ENCODE measurements around the gene CAPN11. TPM values are rescaled to one million over a fixed set of nuclear protein-coding genes. Genes with fewer than 3 reads are reported as not detected.

CAPN11 gene
- total and polyA plus RNA-seq, 2 experiments from 2014 or later, result 1.1 to 1.7 TPM

DNA sequence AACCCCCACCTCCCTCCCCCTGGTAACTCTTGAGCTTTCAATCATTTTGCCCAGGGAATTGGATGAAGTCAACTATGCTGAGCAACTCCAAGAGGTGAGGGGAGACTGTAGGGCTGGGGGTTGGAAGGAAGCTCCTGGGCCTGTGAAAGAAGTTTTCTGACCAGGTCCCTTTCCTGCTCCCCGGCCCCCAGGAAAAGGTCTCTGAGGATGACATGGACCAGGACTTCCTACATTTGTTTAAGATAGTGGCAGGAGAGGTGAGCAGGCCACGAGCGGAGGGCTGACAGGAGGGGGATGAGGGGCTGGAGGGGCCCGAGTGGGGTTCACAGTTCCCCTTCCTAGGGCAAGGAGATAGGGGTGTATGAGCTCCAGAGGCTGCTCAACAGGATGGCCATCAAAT lies 21.8 kb downstream of the CAPN11 start:
- Histone ChIP-seq H3K27me3 (ENCODE audit: insufficient read depth) (no peaks in the 10 kb centered on the region), H3K36me3 (ENCODE audit: insufficient read depth) (no peaks in the 10 kb centered on the region), H3K79me2 (replicated peaks; ENCODE audit: insufficient read depth) (no peaks in the 10 kb centered on the region), H3K9me2 (ENCODE audit: insufficient read depth) (no peaks in the 10 kb centered on the region), H3K4me3 (no peak overlapping the region), H3K4me1 (ENCODE audit: insufficient read depth) (peaks cover 5% of the 10 kb centered on the region; the same call in 1 of the 2 replicates), H3K27ac (ENCODE audit: low read depth) (no peak overlapping the region), H4K20me1 (replicated peaks; ENCODE audit: insufficient read depth) (no peaks in the 10 kb centered on the region), H3K4me2 (no peak overlapping the region), H2AFZ (no peak overlapping the region), H3F3A (replicated peaks; ENCODE audit: low read depth) (no peaks in the 10 kb centered on the region)
- ATAC-seq (no peak), DNase-seq (ENCODE audit: low spot score) (no peak)
- no peak overlapping the region for H3K4me3 Mint-ChIP-seq
- H3K4me1 Mint-ChIP-seq, result peaks cover 28% of the 10 kb centered on the region
- peaks cover 22% of the 10 kb centered on the region for H3K27me3 Mint-ChIP-seq (ENCODE audit: insufficient read depth, low read depth, poor library complexity)
- H3K27ac Mint-ChIP-seq, result no peak overlapping the region
- H3K36me3 Mint-ChIP-seq (ENCODE audit: low read depth), result no peaks in the 10 kb centered on the region; the same call in 2 of the 3 replicates
- TF ChIP-seq CREB1 (CRISPR knock-in tag; IDR thresholded peaks at IDR 0.05; ENCODE audit: low read depth) (no peak), NANOG (IDR thresholded peaks at IDR 0.05; ENCODE audit: borderline replicate concordance) (no peak), ZNF114 (CRISPR knock-in tag; IDR thresholded peaks at IDR 0.05) (no peak), ZNF331 (CRISPR knock-in tag; IDR thresholded peaks at IDR 0.05; ENCODE audit: low read depth) (no peak), POLR2AphosphoS5 (IDR thresholded peaks at IDR 0.05; ENCODE audit: low read depth) (no peak), JUNB (IDR thresholded peaks at IDR 0.05; ENCODE audit: unreplicated experiment) (no peak), EZH2 (IDR thresholded peaks at IDR 0.05; ENCODE audit: low read depth, unreplicated experiment) (no peak), EZH2phosphoT487 (IDR thresholded peaks at IDR 0.05; ENCODE audit: unreplicated experiment) (no peak), STAT1 (IDR thresholded peaks at IDR 0.05; ENCODE audit: unreplicated experiment) (no peak)
- TF ChIP-seq, protein P1, sequence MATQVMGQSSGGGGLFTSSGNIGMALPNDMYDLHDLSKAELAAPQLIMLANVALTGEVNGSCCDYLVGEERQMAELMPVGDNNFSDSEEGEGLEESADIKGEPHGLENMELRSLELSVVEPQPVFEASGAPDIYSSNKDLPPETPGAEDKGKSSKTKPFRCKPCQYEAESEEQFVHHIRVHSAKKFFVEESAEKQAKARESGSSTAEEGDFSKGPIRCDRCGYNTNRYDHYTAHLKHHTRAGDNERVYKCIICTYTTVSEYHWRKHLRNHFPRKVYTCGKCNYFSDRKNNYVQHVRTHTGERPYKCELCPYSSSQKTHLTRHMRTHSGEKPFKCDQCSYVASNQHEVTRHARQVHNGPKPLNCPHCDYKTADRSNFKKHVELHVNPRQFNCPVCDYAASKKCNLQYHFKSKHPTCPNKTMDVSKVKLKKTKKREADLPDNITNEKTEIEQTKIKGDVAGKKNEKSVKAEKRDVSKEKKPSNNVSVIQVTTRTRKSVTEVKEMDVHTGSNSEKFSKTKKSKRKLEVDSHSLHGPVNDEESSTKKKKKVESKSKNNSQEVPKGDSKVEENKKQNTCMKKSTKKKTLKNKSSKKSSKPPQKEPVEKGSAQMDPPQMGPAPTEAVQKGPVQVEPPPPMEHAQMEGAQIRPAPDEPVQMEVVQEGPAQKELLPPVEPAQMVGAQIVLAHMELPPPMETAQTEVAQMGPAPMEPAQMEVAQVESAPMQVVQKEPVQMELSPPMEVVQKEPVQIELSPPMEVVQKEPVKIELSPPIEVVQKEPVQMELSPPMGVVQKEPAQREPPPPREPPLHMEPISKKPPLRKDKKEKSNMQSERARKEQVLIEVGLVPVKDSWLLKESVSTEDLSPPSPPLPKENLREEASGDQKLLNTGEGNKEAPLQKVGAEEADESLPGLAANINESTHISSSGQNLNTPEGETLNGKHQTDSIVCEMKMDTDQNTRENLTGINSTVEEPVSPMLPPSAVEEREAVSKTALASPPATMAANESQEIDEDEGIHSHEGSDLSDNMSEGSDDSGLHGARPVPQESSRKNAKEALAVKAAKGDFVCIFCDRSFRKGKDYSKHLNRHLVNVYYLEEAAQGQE (IDR thresholded peaks at IDR 0.05; ENCODE audit: unreplicated experiment), result no peak
- TF ChIP-seq, protein P2, sequence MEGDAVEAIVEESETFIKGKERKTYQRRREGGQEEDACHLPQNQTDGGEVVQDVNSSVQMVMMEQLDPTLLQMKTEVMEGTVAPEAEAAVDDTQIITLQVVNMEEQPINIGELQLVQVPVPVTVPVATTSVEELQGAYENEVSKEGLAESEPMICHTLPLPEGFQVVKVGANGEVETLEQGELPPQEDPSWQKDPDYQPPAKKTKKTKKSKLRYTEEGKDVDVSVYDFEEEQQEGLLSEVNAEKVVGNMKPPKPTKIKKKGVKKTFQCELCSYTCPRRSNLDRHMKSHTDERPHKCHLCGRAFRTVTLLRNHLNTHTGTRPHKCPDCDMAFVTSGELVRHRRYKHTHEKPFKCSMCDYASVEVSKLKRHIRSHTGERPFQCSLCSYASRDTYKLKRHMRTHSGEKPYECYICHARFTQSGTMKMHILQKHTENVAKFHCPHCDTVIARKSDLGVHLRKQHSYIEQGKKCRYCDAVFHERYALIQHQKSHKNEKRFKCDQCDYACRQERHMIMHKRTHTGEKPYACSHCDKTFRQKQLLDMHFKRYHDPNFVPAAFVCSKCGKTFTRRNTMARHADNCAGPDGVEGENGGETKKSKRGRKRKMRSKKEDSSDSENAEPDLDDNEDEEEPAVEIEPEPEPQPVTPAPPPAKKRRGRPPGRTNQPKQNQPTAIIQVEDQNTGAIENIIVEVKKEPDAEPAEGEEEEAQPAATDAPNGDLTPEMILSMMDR (conservative IDR thresholded peaks at IDR 0.05; ENCODE audit: low read depth in 2 of 2), result no peak
- TF ChIP-seq, protein P3, sequence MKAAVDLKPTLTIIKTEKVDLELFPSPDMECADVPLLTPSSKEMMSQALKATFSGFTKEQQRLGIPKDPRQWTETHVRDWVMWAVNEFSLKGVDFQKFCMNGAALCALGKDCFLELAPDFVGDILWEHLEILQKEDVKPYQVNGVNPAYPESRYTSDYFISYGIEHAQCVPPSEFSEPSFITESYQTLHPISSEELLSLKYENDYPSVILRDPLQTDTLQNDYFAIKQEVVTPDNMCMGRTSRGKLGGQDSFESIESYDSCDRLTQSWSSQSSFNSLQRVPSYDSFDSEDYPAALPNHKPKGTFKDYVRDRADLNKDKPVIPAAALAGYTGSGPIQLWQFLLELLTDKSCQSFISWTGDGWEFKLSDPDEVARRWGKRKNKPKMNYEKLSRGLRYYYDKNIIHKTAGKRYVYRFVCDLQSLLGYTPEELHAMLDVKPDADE (IDR thresholded peaks at IDR 0.05), result no peak
- TF ChIP-seq, protein P4, sequence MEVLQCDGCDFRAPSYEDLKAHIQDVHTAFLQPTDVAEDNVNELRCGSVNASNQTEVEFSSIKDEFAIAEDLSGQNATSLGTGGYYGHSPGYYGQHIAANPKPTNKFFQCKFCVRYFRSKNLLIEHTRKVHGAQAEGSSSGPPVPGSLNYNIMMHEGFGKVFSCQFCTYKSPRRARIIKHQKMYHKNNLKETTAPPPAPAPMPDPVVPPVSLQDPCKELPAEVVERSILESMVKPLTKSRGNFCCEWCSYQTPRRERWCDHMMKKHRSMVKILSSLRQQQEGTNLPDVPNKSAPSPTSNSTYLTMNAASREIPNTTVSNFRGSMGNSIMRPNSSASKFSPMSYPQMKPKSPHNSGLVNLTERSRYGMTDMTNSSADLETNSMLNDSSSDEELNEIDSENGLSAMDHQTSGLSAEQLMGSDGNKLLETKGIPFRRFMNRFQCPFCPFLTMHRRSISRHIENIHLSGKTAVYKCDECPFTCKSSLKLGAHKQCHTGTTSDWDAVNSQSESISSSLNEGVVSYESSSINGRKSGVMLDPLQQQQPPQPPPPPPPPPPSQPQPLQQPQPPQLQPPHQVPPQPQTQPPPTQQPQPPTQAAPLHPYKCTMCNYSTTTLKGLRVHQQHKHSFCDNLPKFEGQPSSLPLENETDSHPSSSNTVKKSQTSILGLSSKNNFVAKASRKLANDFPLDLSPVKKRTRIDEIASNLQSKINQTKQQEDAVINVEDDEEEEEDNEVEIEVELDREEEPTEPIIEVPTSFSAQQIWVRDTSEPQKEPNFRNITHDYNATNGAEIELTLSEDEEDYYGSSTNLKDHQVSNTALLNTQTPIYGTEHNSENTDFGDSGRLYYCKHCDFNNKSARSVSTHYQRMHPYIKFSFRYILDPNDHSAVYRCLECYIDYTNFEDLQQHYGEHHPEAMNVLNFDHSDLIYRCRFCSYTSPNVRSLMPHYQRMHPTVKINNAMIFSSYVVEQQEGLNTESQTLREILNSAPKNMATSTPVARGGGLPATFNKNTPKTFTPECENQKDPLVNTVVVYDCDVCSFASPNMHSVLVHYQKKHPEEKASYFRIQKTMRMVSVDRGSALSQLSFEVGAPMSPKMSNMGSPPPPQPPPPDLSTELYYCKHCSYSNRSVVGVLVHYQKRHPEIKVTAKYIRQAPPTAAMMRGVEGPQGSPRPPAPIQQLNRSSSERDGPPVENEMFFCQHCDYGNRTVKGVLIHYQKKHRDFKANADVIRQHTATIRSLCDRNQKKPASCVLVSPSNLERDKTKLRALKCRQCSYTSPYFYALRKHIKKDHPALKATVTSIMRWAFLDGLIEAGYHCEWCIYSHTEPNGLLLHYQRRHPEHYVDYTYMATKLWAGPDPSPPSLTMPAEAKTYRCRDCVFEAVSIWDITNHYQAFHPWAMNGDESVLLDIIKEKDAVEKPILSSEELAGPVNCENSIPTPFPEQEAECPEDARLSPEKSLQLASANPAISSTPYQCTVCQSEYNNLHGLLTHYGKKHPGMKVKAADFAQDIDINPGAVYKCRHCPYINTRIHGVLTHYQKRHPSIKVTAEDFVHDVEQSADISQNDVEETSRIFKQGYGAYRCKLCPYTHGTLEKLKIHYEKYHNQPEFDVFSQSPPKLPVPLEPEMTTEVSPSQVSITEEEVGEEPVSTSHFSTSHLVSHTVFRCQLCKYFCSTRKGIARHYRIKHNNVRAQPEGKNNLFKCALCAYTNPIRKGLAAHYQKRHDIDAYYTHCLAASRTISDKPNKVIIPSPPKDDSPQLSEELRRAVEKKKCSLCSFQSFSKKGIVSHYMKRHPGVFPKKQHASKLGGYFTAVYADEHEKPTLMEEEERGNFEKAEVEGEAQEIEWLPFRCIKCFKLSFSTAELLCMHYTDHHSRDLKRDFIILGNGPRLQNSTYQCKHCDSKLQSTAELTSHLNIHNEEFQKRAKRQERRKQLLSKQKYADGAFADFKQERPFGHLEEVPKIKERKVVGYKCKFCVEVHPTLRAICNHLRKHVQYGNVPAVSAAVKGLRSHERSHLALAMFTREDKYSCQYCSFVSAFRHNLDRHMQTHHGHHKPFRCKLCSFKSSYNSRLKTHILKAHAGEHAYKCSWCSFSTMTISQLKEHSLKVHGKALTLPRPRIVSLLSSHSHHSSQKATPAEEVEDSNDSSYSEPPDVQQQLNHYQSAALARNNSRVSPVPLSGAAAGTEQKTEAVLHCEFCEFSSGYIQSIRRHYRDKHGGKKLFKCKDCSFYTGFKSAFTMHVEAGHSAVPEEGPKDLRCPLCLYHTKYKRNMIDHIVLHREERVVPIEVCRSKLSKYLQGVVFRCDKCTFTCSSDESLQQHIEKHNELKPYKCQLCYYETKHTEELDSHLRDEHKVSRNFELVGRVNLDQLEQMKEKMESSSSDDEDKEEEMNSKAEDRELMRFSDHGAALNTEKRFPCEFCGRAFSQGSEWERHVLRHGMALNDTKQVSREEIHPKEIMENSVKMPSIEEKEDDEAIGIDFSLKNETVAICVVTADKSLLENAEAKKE (CRISPR knock-in tag; IDR thresholded peaks at IDR 0.05), result no peak
- H3K9me3 Mint-ChIP-seq, result no peaks in the 10 kb centered on the region

Measured in GM23338 (cell line).